OCI-LY3 (cell line): ENCODE measurements around the gene SLC12A1.

Source experiments
- H2AFZ ChIP-seq: fragments of 200-600, 300-600 bp; shearing (Covaris generic); 2 replicates; pipeline ENCODE4 v1.6.0; 2014; ENCODE audit warnings: antibody characterized with exemption, low read depth, low read length
- H3K27ac ChIP-seq: fragments of 200-600, 300-600 bp; sonication (generic); 2 replicates; pipeline ENCODE4 v1.5.1; 2014; ENCODE audit warnings: mild to moderate bottlenecking, low read length, moderate library complexity, mixed read lengths
- H3K27me3 ChIP-seq: fragments of 200-600, 300-600 bp; sonication (generic); 2 replicates; pipeline ENCODE4 v1.6.1; 2014; ENCODE audit warnings: low read depth, low read length, mixed read lengths
- H3K36me3 ChIP-seq: fragments of 200-600, 300-600 bp; sonication (generic); replicated peaks from 2 replicates; pipeline ENCODE3; 2014; ENCODE audit warnings: low read depth, low read length, mixed read lengths
- H3K4me1 ChIP-seq: fragments of 300-600, 200-600 bp; sonication (generic); 2 replicates; pipeline ENCODE4 v1.6.1; 2014; ENCODE audit warnings: low read length, mixed read lengths
- H3K4me2 ChIP-seq: fragments of 200-600, 300-600 bp; sonication (generic); 2 replicates; pipeline ENCODE4 v1.6.1; 2014; ENCODE audit warnings: low read length, mixed read lengths
- H3K4me3 ChIP-seq: fragments of 300-600, 200-600 bp; sonication (generic); 2 replicates; pipeline ENCODE4 v1.5.1; 2014; ENCODE audit warnings: antibody characterized with exemption, mild to moderate bottlenecking, low read length, moderate library complexity
- H3K79me2 ChIP-seq: fragments of 300-600, 200-600 bp; shearing (Covaris generic); 2 replicates; pipeline ENCODE4 v1.6.1; 2014; ENCODE audit warnings: mild to moderate bottlenecking, low read length, mixed read lengths
- H3K9ac ChIP-seq: fragments of 300-600, 200-600 bp; shearing (Covaris generic); 2 replicates; pipeline ENCODE4 v1.6.0; 2014; ENCODE audit warnings: mild to moderate bottlenecking, low read length, moderate library complexity
- H3K9me3 ChIP-seq: fragments of 200-600, 300-600 bp; shearing (Covaris generic); 2 replicates; pipeline ENCODE4 v1.6.1; 2014; ENCODE audit warnings: low read length, mixed read lengths; ENCODE audit not compliant: insufficient read depth
- H4K20me1 ChIP-seq: fragments of 200-600, 300-600 bp; sonication (generic); 2 replicates; pipeline ENCODE4 v1.6.1; 2016; ENCODE audit warnings: low read length, mixed read lengths; ENCODE audit not compliant: insufficient read depth
- CTCF ChIP-seq: fragments of 200-600, 300-600 bp; sonication (generic); IDR thresholded peaks from 2 replicates; pipeline ENCODE4 v1.5.1; 2014; ENCODE audit warnings: antibody characterized with exemption, low read length, low read depth
- EZH2phosphoT487 ChIP-seq: fragments of 200-600 bp; shearing (Covaris generic); IDR thresholded peaks from 2 replicates; pipeline ENCODE4 v1.6.1; 2018; ENCODE audit warnings: antibody characterized with exemption, mixed run types, low read depth

Gene SLC12A1

DNA sequence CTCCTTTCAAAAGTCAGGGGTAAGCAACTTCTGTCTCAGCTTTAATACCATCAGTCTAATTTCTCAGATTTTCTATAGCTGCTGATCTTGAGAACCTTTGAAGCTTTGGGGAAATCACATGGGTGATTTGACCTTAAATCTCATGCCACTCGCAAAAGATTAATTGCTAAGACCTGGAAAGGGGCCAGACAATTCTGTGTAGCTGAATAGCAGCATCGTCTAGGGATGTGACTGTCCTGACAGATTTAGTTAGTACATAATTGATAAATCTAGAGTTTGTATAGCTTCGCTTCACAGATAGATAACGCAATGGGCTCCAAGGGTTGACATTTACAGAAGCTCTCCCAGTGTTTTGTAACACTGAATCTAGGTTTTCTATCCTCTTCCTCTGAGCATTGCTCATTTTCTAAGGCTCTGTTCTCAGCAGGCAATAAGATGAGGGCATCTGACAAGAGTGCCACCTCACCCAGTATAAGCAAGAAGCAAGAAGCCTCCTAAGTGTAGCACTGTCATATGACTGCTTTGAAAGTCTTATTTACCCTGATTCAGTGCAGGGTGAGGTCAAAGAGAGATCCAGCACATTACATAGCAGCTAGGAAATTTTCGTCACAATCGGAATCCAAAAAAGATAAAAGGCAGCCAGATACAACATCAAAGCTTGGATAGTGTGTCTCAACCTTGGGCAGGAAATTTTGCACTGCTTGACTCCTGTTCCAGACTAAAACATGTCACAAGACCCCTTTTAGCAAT lies 77.5 kb downstream of the SLC12A1 start:
- Histone ChIP-seq H3K4me3 (no peak overlapping the region), H3K4me1 (peaks cover 9% of the 10 kb centered on the region), H3K36me3 (no peaks in the 10 kb centered on the region), H3K9me3 (no peaks in the 10 kb centered on the region), H4K20me1 (no peaks in the 10 kb centered on the region), H3K4me2 (no peak overlapping the region), H3K27me3 (peaks cover 58% of the 10 kb centered on the region), H3K79me2 (no peaks in the 10 kb centered on the region), H2AFZ (no peak overlapping the region), H3K27ac (no peak overlapping the region), H3K9ac (no peak overlapping the region)
- no peak for TF ChIP-seq CTCF
- TF ChIP-seq EZH2phosphoT487 = no peak

GRCh38 chr15:48285329-48286214 lies 79.5 kb downstream of the SLC12A1 start:
- Histone ChIP-seq H3K4me3 (peak overlapping the region; percentile 76), H3K9me3 (no peaks in the 10 kb centered on the region), H3K4me1 (peaks cover 9% of the 10 kb centered on the region), H3K79me2 (no peaks in the 10 kb centered on the region), H3K27ac (no peak overlapping the region), H3K36me3 (no peaks in the 10 kb centered on the region), H3K9ac (peak overlapping the region; percentile 51), H3K27me3 (peaks cover 46% of the 10 kb centered on the region), H4K20me1 (no peaks in the 10 kb centered on the region), H3K4me2 (peak overlapping the region; percentile 96), H2AFZ (peak overlapping the region; percentile 99)
- TF ChIP-seq EZH2phosphoT487 (no peak), CTCF (peak; percentile 82)

DNA sequence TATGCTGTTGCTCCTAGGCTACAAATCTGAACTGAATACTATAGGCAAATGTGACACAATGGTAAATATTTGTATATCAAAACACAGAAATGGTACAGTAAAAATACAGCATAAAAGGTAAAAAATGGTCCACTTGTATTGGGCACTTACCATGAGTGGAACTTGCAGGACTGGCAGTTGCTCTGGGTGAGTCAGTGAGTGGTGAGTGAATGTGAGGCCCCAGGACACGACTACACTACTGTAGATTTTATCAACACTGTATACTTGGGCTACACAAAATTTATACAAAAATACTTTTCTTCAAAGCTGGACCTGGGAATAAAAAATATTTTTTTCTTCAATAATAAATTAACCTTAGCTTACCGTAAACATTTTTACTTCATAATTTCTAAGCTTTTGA lies 83.5 kb downstream of the SLC12A1 start:
- H3K4me2 ChIP-seq = no peak overlapping the region
- H4K20me1 ChIP-seq = no peaks in the 10 kb centered on the region
- H3K27ac ChIP-seq = no peak overlapping the region
- peaks cover 19% of the 10 kb centered on the region for H3K4me1 ChIP-seq
- no peak overlapping the region for H3K4me3 ChIP-seq
- no peaks in the 10 kb centered on the region for H3K9me3 ChIP-seq
- H3K27me3 ChIP-seq = peaks cover 12% of the 10 kb centered on the region; the same call in 1 of the 2 replicates
- no peaks in the 10 kb centered on the region for H3K36me3 ChIP-seq
- no peaks in the 10 kb centered on the region for H3K79me2 ChIP-seq
- TF ChIP-seq EZH2phosphoT487 (no peak), CTCF (no peak)
- H3K9ac ChIP-seq = no peak overlapping the region
- no peak overlapping the region for H2AFZ ChIP-seq

- TF ChIP-seq CTCF (no peak), EZH2phosphoT487 (no peak)
- Histone ChIP-seq H3K4me2 (no peak overlapping the region), H3K36me3 (no peaks in the 10 kb centered on the region), H3K27ac (no peak overlapping the region), H3K9me3 (no peaks in the 10 kb centered on the region), H4K20me1 (no peaks in the 10 kb centered on the region), H2AFZ (no peak overlapping the region), H3K27me3 (peaks cover 4% of the 10 kb centered on the region; the same call in 1 of the 2 replicates), H3K9ac (no peak overlapping the region), H3K79me2 (no peaks in the 10 kb centered on the region), H3K4me3 (no peak overlapping the region), H3K4me1 (peaks cover 15% of the 10 kb centered on the region)
These were observed 86.4 kb downstream of the SLC12A1 start for GRCh38 chr15:48292458-48292857.
